ENCODE results near the gene TBC1D5.

The TBC1D5 gene

GRCh38 chr3:17330660-17331059, 411.8 kb downstream of the TBC1D5 start:
- no peak overlapping the region for H3K4me3 Mint-ChIP-seq
- DNase-seq (ENCODE audit: low spot score in 2 of 2), result no peak
- H3K36me3 Mint-ChIP-seq, result peaks cover 9% of the 10 kb centered on the region
- H3K27ac Mint-ChIP-seq, result no peak overlapping the region
- no peaks in the 10 kb centered on the region for H3K9me3 Mint-ChIP-seq
- no peaks in the 10 kb centered on the region for H3K27me3 Mint-ChIP-seq
- H3K4me1 Mint-ChIP-seq, result no peaks in the 10 kb centered on the region
- no peak for ATAC-seq (ENCODE audit: low read depth)

GRCh38 chr3:17329927-17330326, 412.5 kb downstream of the TBC1D5 start:
- Mint-ChIP-seq H3K4me1 (no peaks in the 10 kb centered on the region), H3K36me3 (peaks cover 11% of the 10 kb centered on the region), H3K27ac (no peak overlapping the region), H3K27me3 (no peaks in the 10 kb centered on the region), H3K9me3 (no peaks in the 10 kb centered on the region), H3K4me3 (no peak overlapping the region)
- DNase-seq (ENCODE audit: low spot score in 2 of 2), result no peak
- ATAC-seq (ENCODE audit: low read depth), result no peak

DNA sequence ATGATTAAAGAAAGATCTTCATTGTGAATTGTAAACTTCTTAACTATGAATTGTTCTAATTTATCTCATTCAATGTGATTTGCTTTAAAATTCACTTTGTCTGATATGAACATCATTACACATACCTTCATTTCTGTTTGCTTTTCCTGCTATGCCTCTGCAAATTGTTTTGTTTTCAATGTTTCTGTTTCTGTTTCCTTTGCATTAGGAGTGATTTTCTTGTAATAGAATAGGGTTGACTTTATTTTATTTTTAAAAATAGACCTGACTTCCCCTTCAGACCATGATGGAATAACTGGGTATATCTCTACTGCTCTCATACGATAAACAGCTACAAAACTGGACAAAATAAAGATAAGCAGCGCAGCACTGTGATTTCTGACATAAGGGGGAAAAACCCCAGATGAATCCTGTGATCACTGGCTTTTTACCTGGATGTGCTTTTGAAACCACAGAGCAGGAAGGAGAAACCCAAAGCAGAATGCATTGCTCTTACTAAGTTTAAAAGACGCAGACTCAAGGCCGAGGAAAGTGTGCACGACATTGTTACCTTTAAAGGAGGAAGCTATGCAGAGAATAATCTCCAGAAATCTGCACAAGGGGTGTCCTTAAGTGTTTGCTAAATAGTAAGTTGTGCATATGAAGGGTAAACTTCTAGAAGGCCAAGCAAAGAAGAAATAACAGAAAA, 420.2 kb downstream of the TBC1D5 start:
- Mint-ChIP-seq H3K27ac (no peak overlapping the region), H3K36me3 (peaks cover 23% of the 10 kb centered on the region), H3K9me3 (no peaks in the 10 kb centered on the region), H3K4me3 (peak overlapping the region; percentile 5), H3K4me1 (peaks cover 2% of the 10 kb centered on the region), H3K27me3 (no peaks in the 10 kb centered on the region)
- ATAC-seq (ENCODE audit: low read depth) (no peak), DNase-seq (ENCODE audit: low spot score in 2 of 2) (no peak)

- ATAC-seq (ENCODE audit: low read depth) (no peak), DNase-seq (ENCODE audit: low spot score in 2 of 2) (no peak)
Measured at GRCh38 chr3:17320266-17320665, 422.2 kb downstream of the TBC1D5 start.

DNA sequence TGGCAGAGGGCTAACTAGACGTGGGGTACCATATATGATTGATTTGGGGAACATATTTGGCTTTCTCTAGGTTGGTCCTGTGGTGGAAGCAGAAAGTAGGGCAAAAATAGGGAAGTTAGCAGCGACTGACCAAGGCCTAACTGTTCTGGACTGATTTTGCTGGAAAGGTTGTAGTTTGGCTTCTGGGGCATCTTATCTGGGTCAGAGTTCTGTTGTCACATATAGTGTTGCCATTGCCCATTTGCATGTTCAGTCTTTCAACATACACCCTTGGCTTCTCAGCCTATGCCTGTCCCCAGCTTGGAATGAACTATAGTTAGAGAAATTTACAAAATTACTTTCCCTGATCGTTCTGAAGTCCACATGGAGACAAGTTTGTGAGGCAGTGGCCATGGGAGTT, 426.5 kb downstream of the TBC1D5 start:
- ATAC-seq (ENCODE audit: low read depth) (no peak), DNase-seq (ENCODE audit: low spot score in 2 of 2) (no peak)
- peaks cover 18% of the 10 kb centered on the region for H3K36me3 Mint-ChIP-seq
- H3K4me3 Mint-ChIP-seq, result no peak overlapping the region
- H3K9me3 Mint-ChIP-seq, result no peaks in the 10 kb centered on the region
- H3K27ac Mint-ChIP-seq, result no peak overlapping the region
- peaks cover 2% of the 10 kb centered on the region for H3K4me1 Mint-ChIP-seq
- no peaks in the 10 kb centered on the region for H3K27me3 Mint-ChIP-seq

More at GRCh38 chr3:17320266-17320665, 422.2 kb downstream of the TBC1D5 start:
- Mint-ChIP-seq H3K9me3 (no peaks in the 10 kb centered on the region), H3K4me3 (no peak overlapping the region), H3K27ac (no peak overlapping the region), H3K36me3 (peaks cover 21% of the 10 kb centered on the region), H3K4me1 (peaks cover 2% of the 10 kb centered on the region), H3K27me3 (no peaks in the 10 kb centered on the region)

DNA sequence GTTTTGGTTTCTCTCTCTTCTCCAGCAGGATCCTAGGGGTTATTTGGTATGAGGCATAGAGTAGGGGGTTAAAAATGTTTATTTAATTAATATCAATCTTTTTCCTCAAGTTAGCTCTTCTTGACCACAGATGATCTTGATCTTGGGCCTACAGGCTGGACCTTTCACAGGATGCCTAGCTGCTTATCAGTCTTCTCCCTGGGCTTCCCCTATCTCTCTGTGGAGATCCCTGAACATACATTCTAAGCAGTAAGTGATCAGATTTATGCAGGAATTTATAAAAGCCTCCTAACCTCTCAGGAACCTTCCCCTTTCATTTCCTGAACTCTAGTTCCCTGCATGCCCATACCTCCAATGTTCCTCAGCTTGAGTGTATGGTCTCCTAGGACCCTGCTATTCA, 428.3 kb downstream of the TBC1D5 start:
- no peaks in the 10 kb centered on the region for H3K27me3 Mint-ChIP-seq
- no peak for DNase-seq (ENCODE audit: low spot score in 2 of 2)
- H3K27ac Mint-ChIP-seq, result peak overlapping the region; percentile 8
- H3K4me3 Mint-ChIP-seq, result no peak overlapping the region
- H3K4me1 Mint-ChIP-seq, result peaks cover 2% of the 10 kb centered on the region
- H3K9me3 Mint-ChIP-seq, result no peaks in the 10 kb centered on the region
- no peak for ATAC-seq (ENCODE audit: low read depth)
- peaks cover 13% of the 10 kb centered on the region for H3K36me3 Mint-ChIP-seq

- H3K36me3 Mint-ChIP-seq, result peaks cover 10% of the 10 kb centered on the region
- no peak overlapping the region for H3K4me3 Mint-ChIP-seq
- H3K27me3 Mint-ChIP-seq, result no peaks in the 10 kb centered on the region
- H3K4me1 Mint-ChIP-seq, result peaks cover 2% of the 10 kb centered on the region
- ATAC-seq (ENCODE audit: low read depth) (no peak), DNase-seq (ENCODE audit: low spot score in 2 of 2) (no peak)
- peak overlapping the region; percentile 8 for H3K27ac Mint-ChIP-seq
- no peaks in the 10 kb centered on the region for H3K9me3 Mint-ChIP-seq
Measured at GRCh38 chr3:17313746-17314145, 428.7 kb downstream of the TBC1D5 start.

GRCh38 chr3:17310983-17311382, 431.4 kb downstream of the TBC1D5 start:
- no peak overlapping the region for H3K4me3 Mint-ChIP-seq
- H3K4me1 Mint-ChIP-seq, result peaks cover 2% of the 10 kb centered on the region
- ATAC-seq (ENCODE audit: low read depth) (no peak), DNase-seq (ENCODE audit: low spot score in 2 of 2) (no peak)
- no peaks in the 10 kb centered on the region for H3K9me3 Mint-ChIP-seq
- H3K27me3 Mint-ChIP-seq, result no peaks in the 10 kb centered on the region
- peaks cover 2% of the 10 kb centered on the region for H3K36me3 Mint-ChIP-seq
- no peak overlapping the region for H3K27ac Mint-ChIP-seq

DNA sequence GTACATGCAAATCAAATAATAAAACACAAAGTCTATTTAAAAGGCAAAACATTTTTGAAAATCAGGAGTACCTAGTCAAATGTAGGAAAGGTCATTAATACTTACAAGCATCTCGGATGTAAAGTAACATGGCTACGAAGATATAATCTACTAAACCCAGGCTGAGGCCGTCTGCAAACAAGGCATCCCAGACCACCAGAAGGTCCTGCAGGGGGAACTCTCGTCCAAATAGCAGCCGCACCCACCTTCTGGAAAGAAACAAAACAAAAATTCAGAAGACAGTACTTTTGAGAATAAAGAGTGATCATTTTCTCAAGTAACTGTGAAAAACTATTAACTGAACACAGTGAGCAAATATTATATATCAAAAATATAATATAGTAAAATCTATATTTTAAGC, 434.5 kb downstream of the TBC1D5 start:
- Mint-ChIP-seq H3K27ac (no peak overlapping the region), H3K27me3 (no peaks in the 10 kb centered on the region), H3K9me3 (no peaks in the 10 kb centered on the region), H3K4me1 (peaks cover 5% of the 10 kb centered on the region), H3K36me3 (peaks cover 9% of the 10 kb centered on the region), H3K4me3 (no peak overlapping the region)
- ATAC-seq (ENCODE audit: low read depth), result no peak
- no peak for DNase-seq (ENCODE audit: low spot score in 2 of 2)

GRCh38 chr3:17307482-17307881, 434.9 kb downstream of the TBC1D5 start:
- no peaks in the 10 kb centered on the region for H3K9me3 Mint-ChIP-seq
- H3K27me3 Mint-ChIP-seq, result no peaks in the 10 kb centered on the region
- H3K36me3 Mint-ChIP-seq, result peaks cover 9% of the 10 kb centered on the region
- DNase-seq (ENCODE audit: low spot score in 2 of 2), result no peak
- H3K4me3 Mint-ChIP-seq, result no peak overlapping the region
- no peak for ATAC-seq (ENCODE audit: low read depth)
- peaks cover 5% of the 10 kb centered on the region for H3K4me1 Mint-ChIP-seq
- no peak overlapping the region for H3K27ac Mint-ChIP-seq

DNA sequence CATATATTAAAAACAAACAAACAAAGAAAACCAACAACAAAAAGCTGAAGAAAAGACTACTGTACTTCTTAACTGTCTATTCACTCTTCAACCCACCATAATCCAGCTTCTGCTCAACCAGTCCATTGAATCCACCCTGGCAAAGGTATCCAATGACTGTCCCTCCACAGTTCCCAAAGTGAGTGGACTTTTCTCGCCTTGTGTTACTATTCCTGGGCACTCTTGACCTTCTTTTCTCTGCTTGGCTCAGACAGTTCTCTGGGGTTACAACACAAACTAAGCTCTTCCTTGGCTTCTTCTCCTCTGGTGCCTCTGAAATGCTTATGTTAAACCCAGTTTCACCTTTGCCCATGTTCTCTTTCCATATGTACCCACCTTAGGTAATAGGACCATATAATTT, 437.5 kb downstream of the TBC1D5 start:
- H3K36me3 Mint-ChIP-seq, result peaks cover 12% of the 10 kb centered on the region
- H3K9me3 Mint-ChIP-seq, result no peaks in the 10 kb centered on the region
- H3K27me3 Mint-ChIP-seq, result no peaks in the 10 kb centered on the region
- no peak overlapping the region for H3K4me3 Mint-ChIP-seq
- peak overlapping the region; percentile 10 for H3K27ac Mint-ChIP-seq
- no peak for ATAC-seq (ENCODE audit: low read depth)
- peaks cover 5% of the 10 kb centered on the region for H3K4me1 Mint-ChIP-seq
- DNase-seq (ENCODE audit: low spot score in 2 of 2), result no peak

- H3K36me3 Mint-ChIP-seq, result peaks cover 21% of the 10 kb centered on the region
- H3K27ac Mint-ChIP-seq, result no peak overlapping the region
- no peaks in the 10 kb centered on the region for H3K9me3 Mint-ChIP-seq
- H3K4me1 Mint-ChIP-seq, result peaks cover 5% of the 10 kb centered on the region
- H3K27me3 Mint-ChIP-seq, result no peaks in the 10 kb centered on the region
- H3K4me3 Mint-ChIP-seq, result no peak overlapping the region
- ATAC-seq (ENCODE audit: low read depth), result no peak
- no peak for DNase-seq (ENCODE audit: low spot score in 2 of 2)
Measured at GRCh38 chr3:17302774-17303173, 439.7 kb downstream of the TBC1D5 start.

GRCh38 chr3:17302170-17302569, 440.3 kb downstream of the TBC1D5 start:
- Mint-ChIP-seq H3K9me3 (no peaks in the 10 kb centered on the region), H3K27me3 (no peaks in the 10 kb centered on the region), H3K36me3 (peaks cover 19% of the 10 kb centered on the region), H3K4me1 (peaks cover 5% of the 10 kb centered on the region), H3K27ac (no peak overlapping the region), H3K4me3 (no peak overlapping the region)
- no peak for ATAC-seq (ENCODE audit: low read depth)
- no peak for DNase-seq (ENCODE audit: low spot score in 2 of 2)

- Mint-ChIP-seq H3K4me3 (no peak overlapping the region), H3K4me1 (peaks cover 5% of the 10 kb centered on the region), H3K27me3 (no peaks in the 10 kb centered on the region), H3K36me3 (peaks cover 22% of the 10 kb centered on the region), H3K27ac (no peak overlapping the region), H3K9me3 (no peaks in the 10 kb centered on the region)
- DNase-seq (ENCODE audit: low spot score in 2 of 2) (no peak), ATAC-seq (ENCODE audit: low read depth) (no peak)
Measured at GRCh38 chr3:17301271-17301670, 441.2 kb downstream of the TBC1D5 start.

GRCh38 chr3:17300441-17300840, 442.0 kb downstream of the TBC1D5 start:
- no peaks in the 10 kb centered on the region for H3K9me3 Mint-ChIP-seq
- no peaks in the 10 kb centered on the region for H3K27me3 Mint-ChIP-seq
- DNase-seq (ENCODE audit: low spot score in 2 of 2) (no peak), ATAC-seq (ENCODE audit: low read depth) (no peak)
- no peak overlapping the region for H3K27ac Mint-ChIP-seq
- peaks cover 5% of the 10 kb centered on the region for H3K4me1 Mint-ChIP-seq
- H3K4me3 Mint-ChIP-seq, result no peak overlapping the region
- H3K36me3 Mint-ChIP-seq, result peaks cover 19% of the 10 kb centered on the region
